K562 (cell line): ENCODE results near the gene PIP4K2A. TPM values are rescaled to one million over a fixed set of nuclear protein-coding genes. Genes with fewer than 3 reads are reported as not detected.
A peak's percentile ranks its signal among the peaks of the same experiment; 100 is the strongest.

Source experiments
- ARID1B ChIP-seq: fragments of 450-650 bp; IDR thresholded peaks from 2 replicates; pipeline ENCODE4 v1.6.1; 2016; ENCODE audit warnings: antibody characterized with exemption, mild to moderate bottlenecking, inconsistent platforms
- CREB5 ChIP-seq: fragments of 250-450 bp; sonication (Bioruptor Pico); IDR thresholded peaks from 2 replicates; pipeline ENCODE4 v1.5.0; 2020; ENCODE audit warnings: mild to moderate bottlenecking
- EHMT2 ChIP-seq: fragments of 450-650 bp; IDR thresholded peaks from 2 replicates; pipeline ENCODE4 v1.6.1; 2018; ENCODE audit warnings: antibody characterized with exemption
- HMG20A ChIP-seq: fragments of 450-650 bp; formaldehyde crosslinking; conservative IDR thresholded peaks from 2 replicates; pipeline ENCODE4 v1.4.0; 2020; ENCODE audit warnings: mild to moderate bottlenecking, mixed read lengths
- L3MBTL2 ChIP-seq: fragments of 450-650 bp; IDR thresholded peaks from 2 replicates; pipeline ENCODE4 v1.6.1; 2016; ENCODE audit warnings: mild to moderate bottlenecking, moderate library complexity
- MYC ChIP-seq, 2 experiments: fragments of 250-450 bp in 1 of 2; sonication (Bioruptor Pico) in 1 of 2; IDR thresholded peaks; 2 replicates each; pipeline versions ENCODE4 v1.5.1 to v1.6.1; 2012 to 2021; ENCODE audit warnings: low read depth in 2 of 2, borderline replicate concordance in 1 of 2, improper control_type of control experiment in 1 of 2, low read length in 1 of 2, mild to moderate bottlenecking in 1 of 2, moderate library complexity in 1 of 2
- NFRKB ChIP-seq: fragments of 450-650 bp; IDR thresholded peaks from 2 replicates; pipeline ENCODE4 v1.6.1; 2016; ENCODE audit warnings: low read depth
- NKRF ChIP-seq: fragments of 450-650 bp; IDR thresholded peaks from 2 replicates; pipeline ENCODE4 v1.6.1; 2016; ENCODE audit warnings: borderline replicate concordance
- SMARCA4 ChIP-seq: fragments of 450-650 bp; IDR thresholded peaks from 2 replicates; pipeline ENCODE4 v1.6.1; 2016
- SMARCC2 ChIP-seq: fragments of 450-650 bp; IDR thresholded peaks from 2 replicates; pipeline ENCODE4 v1.6.1; 2017; ENCODE audit warnings: antibody characterized with exemption, moderate library complexity, mild to moderate bottlenecking, low read depth
- ZNF316 ChIP-seq: fragments of 450-650 bp; IDR thresholded peaks from 2 replicates; pipeline ENCODE4 v1.6.1; 2016
- ZNF766 ChIP-seq: fragments of 200-800 bp; sonication (Bioruptor generic); conservative IDR thresholded peaks from 2 replicates; pipeline ENCODE4 v1.6.1; 2016; ENCODE audit warnings: missing genetic modification characterization, missing compliant biosample characterization
- polyA plus RNA-seq, 8 experiments: library from polyadenylated mRNA; depleted of rRNA in 4 of 8; stranded (reverse) in 5 of 8; unstranded in 3 of 8; fragments of >200 nt; fragmentation: Nextera tagmentation in 2 of 8; fragmentation: Illumina TruSeq in 1 of 8; extraction: Ambion mirVana in 2 of 8; extraction: Trizol in 1 of 8; gene quantifications; 2 replicates each; pipeline versions ENCODE4 v1.2.1 to v1.2.3, GENCODE V29; 2011 to 2014; ENCODE audit warnings: inconsistent platforms in 1 of 8, missing spikeins in 1 of 8
- total RNA-seq, 7 experiments: library from RNA; depleted of rRNA in 6 of 7; stranded (reverse); fragments of >200 nt in 6 of 7; fragmentation: Illumina TruSeq in 2 of 7; extraction: Trizol in 2 of 7; gene quantifications; 2 replicates each; pipeline versions ENCODE4 v1.2.1 to v1.2.3, GENCODE V29; 2011 to 2021; ENCODE audit warnings: low replicate concordance in 1 of 7

The PIP4K2A gene
- total and polyA plus RNA-seq, 9 of the 15 experiments (the other 6 are each of a cell fraction or from before 2014, with no cell fraction given): 35.6 to 117 (median 71.9) TPM

GRCh38 chr10:22737587-22737986 is 23.2 kb upstream of the PIP4K2A start (continued):
- peak; percentile 19; the same call in 1 of the 2 replicates for TF ChIP-seq SMARCC2
- peak; percentile 72 for TF ChIP-seq SMARCA4
- TF ChIP-seq NFRKB: no peak
- no peak for TF ChIP-seq HMG20A (CRISPR knock-in tag)
- peak; percentile 98 for TF ChIP-seq ZNF766 (CRISPR knock-in tag)
- peak; percentile 49; the same call in 1 of the 2 replicates for TF ChIP-seq MYC (IDR thresholded peaks at IDR 0.05; ENCODE audit: low read depth, low read length)
- no peak for TF ChIP-seq MYC (CRISPR knock-in tag; IDR thresholded peaks at IDR 0.05; ENCODE audit: borderline replicate concordance, low read depth)
- no peak for TF ChIP-seq CREB5 (CRISPR knock-in tag)
- TF ChIP-seq NKRF: no peak
- TF ChIP-seq ZNF316: peak; percentile 92
- TF ChIP-seq L3MBTL2: peak; percentile 81
- TF ChIP-seq EHMT2: no peak
- peak; percentile 48 for TF ChIP-seq ARID1B
